ENCODE measurements around the gene TTLL5. TPM values are rescaled to one million over a fixed set of nuclear protein-coding genes. Genes with fewer than 3 reads are reported as not detected.

TTLL5 gene
- total RNA-seq, 4 donors from 2014 or later, result 36.3 to 61.8 (median 36.7) TPM

DNA sequence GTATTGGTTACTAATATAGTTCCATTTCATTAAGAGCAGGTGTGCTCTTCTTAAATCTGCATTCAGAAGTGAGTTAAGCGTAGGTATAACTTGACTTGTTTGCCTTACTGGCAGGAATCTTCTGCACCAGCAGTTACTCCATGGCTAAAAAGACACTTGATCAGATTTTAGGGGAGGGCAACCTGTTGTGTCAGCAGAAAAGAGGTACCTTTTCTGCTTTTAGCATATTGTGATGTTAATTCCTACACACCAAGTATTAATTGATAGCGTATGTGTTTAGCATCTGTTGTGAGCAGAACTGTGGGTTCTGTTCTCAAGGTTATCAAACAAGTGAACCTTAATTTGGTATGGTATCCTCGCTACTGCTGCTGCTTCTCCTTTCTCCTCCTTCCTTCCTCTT, 38.3 kb downstream of the TTLL5 start:
- Histone ChIP-seq H3K4me3 (no peak overlapping the region), H3K27ac (no peak overlapping the region), H3K36me3 (peaks cover 0 to 72% (median 3%) of the 10 kb centered on the region in 3 donors), H3K27me3 (no peaks in the 10 kb centered on the region), H3K9me3 (no peaks in the 10 kb centered on the region), H3K4me1 (peaks cover 0 to 34% (median 8%) of the 10 kb centered on the region in 4 donors)
- 90 to 91% methylated on average over 3 of the region's 3 CpGs for WGBS, 2 donors
- TF ChIP-seq EP300 (IDR thresholded peaks at IDR 0.05), result no peak
- TF ChIP-seq POLR2A (IDR thresholded peaks at IDR 0.05), result no peak
- TF ChIP-seq, protein P1, sequence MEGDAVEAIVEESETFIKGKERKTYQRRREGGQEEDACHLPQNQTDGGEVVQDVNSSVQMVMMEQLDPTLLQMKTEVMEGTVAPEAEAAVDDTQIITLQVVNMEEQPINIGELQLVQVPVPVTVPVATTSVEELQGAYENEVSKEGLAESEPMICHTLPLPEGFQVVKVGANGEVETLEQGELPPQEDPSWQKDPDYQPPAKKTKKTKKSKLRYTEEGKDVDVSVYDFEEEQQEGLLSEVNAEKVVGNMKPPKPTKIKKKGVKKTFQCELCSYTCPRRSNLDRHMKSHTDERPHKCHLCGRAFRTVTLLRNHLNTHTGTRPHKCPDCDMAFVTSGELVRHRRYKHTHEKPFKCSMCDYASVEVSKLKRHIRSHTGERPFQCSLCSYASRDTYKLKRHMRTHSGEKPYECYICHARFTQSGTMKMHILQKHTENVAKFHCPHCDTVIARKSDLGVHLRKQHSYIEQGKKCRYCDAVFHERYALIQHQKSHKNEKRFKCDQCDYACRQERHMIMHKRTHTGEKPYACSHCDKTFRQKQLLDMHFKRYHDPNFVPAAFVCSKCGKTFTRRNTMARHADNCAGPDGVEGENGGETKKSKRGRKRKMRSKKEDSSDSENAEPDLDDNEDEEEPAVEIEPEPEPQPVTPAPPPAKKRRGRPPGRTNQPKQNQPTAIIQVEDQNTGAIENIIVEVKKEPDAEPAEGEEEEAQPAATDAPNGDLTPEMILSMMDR (IDR thresholded peaks at IDR 0.05), result no peak
- no peak for DNase-seq (ENCODE audit: low spot score in 2 of 2)

DNA sequence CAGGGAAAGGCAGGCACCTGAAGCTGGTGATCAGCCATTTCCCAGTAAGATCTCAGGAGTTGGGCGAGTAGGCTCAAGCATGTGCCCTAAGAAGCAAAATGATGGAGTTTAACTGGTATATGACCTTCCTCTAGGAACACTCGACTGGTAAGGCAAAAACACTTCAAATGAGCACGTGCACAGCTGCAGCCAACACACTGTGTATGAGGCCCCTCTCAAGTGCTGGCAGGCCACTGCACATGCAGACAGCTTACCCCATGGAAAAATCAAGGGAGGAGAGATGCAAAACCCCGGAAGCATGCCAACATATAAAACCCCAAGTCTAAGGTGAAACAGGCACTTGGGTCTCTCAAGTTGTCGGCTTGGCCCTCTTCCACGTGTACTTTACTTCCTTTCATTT, 39.2 kb downstream of the TTLL5 start:
- H3K4me1 ChIP-seq, result peaks cover 0 to 34% (median 8%) of the 10 kb centered on the region in 4 donors
- no peaks in the 10 kb centered on the region for H3K9me3 ChIP-seq
- TF ChIP-seq EP300 (IDR thresholded peaks at IDR 0.05) (no peak), POLR2A (IDR thresholded peaks at IDR 0.05) (no peak)
- TF ChIP-seq, protein P1 (IDR thresholded peaks at IDR 0.05), result no peak
- H3K36me3 ChIP-seq, result peaks cover 0 to 67% (median 0%) of the 10 kb centered on the region in 3 donors
- 94 to 95% methylated on average over 6 of the region's 6 CpGs for WGBS, 2 donors
- no peak overlapping the region for H3K27ac ChIP-seq
- no peak overlapping the region for H3K4me3 ChIP-seq
- no peak for DNase-seq (ENCODE audit: low spot score in 2 of 2)
- no peaks in the 10 kb centered on the region for H3K27me3 ChIP-seq

DNA sequence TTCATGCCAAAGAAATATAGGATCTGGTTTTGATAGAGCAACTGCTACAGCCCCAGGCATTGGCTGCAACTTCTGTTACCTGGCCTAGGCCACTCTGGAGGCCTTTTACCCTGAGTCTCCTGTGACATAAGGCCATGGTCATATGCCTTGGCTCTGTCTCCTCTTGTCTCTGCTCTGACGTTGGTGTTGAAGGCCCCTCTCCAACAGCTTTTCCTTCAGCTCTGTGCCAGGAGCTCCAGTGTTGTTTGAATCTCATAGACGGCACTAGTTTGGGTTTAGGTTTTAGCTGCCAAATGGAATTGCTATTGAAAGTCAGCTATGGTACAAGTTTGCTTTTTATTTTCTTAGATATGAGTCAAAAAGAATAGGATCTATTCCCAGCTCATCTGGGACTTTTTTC, 41.1 kb downstream of the TTLL5 start:
- WGBS, 2 donors, result 37 to 50% methylated on average over 2 of the region's 2 CpGs

DNA sequence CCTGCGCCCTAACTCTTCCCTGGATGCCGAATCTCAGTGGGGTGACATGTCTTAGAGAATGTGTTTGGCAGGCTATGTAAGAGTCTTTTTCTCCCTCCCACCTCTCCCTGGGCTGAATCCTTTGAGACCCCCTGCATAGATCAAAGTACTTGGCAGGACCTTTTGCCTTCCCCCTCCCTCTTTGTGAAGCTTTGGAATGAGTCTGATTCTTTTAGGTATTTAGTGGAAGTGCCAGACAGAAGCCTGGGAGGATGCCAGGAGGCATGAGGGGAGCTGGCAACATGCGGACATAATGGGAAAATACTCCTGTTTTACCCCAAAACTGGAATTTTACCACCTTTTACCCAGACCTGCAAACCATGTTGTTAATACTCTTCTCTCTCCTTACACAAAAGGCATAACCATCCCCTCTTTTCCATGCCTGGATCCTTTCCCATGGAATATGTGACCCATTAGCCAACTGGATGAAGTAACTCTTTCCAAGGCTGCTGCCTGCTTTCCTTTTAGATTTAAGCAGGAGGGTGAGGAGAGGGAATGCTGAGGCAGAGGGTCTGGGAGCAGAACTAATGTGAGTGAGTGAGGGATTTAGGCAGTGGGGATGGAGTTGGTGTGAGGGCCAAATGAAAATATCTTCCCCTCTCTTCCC, 41.7 kb downstream of the TTLL5 start:
- Histone ChIP-seq H3K4me1 (peaks cover 0 to 21% (median 6%) of the 10 kb centered on the region in 4 donors), H3K9me3 (no peaks in the 10 kb centered on the region), H3K27ac (peak overlapping the region in 1 of 4 donors; percentile 22), H3K36me3 (peaks cover 0 to 62% (median 0%) of the 10 kb centered on the region in 3 donors), H3K4me3 (no peak overlapping the region), H3K27me3 (no peaks in the 10 kb centered on the region)
- 52 to 82% methylated on average over 3 of the region's 3 CpGs for WGBS, 2 donors
- peak in 1 of 2 donors; percentile 16 for DNase-seq (ENCODE audit: low spot score in 2 of 2)
- TF ChIP-seq, protein P1 (IDR thresholded peaks at IDR 0.05), result no peak
- TF ChIP-seq EP300 (IDR thresholded peaks at IDR 0.05) (peak in 1 of 2 donors; percentile 16), POLR2A (IDR thresholded peaks at IDR 0.05) (no peak)

More for the DNA sequence above, 41.1 kb downstream of the TTLL5 start:
- no peaks in the 10 kb centered on the region for H3K27me3 ChIP-seq
- H3K36me3 ChIP-seq, result peaks cover 0 to 63% (median 0%) of the 10 kb centered on the region in 3 donors
- no peak for TF ChIP-seq EP300 (IDR thresholded peaks at IDR 0.05)
- TF ChIP-seq, protein P1 (IDR thresholded peaks at IDR 0.05), result no peak
- TF ChIP-seq POLR2A (IDR thresholded peaks at IDR 0.05), result no peak
- peak overlapping the region in 1 of 4 donors; percentile 22 for H3K27ac ChIP-seq
- H3K4me1 ChIP-seq, result peaks cover 0 to 26% (median 8%) of the 10 kb centered on the region in 4 donors
- H3K9me3 ChIP-seq, result no peaks in the 10 kb centered on the region
- no peak for DNase-seq (ENCODE audit: low spot score in 2 of 2)
- no peak overlapping the region for H3K4me3 ChIP-seq

DNA sequence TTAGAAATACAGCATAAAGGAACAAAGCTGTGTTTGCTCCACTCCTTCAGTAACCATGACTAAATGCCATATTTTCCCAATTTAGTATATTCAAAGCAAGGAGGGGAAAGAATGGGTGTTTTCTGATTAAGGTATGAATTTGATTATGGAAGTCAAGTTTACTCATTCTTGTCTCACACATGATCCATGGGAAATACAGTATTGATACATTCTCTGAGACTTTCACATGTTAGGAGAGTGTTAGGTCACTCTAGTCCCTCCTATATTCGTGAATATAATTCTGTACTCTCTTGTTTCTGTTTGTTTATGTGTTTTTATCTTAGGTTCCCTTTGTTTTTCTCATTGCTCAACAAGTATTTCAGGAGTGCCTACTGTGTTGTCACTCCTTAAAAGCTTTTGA, 42.4 kb downstream of the TTLL5 start:
- H3K4me1 ChIP-seq, result peaks cover 0 to 14% (median 3%) of the 10 kb centered on the region in 4 donors
- TF ChIP-seq POLR2A (IDR thresholded peaks at IDR 0.05) (no peak), EP300 (IDR thresholded peaks at IDR 0.05) (no peak)
- TF ChIP-seq, protein P1 (IDR thresholded peaks at IDR 0.05), result no peak
- H3K27me3 ChIP-seq, result no peaks in the 10 kb centered on the region
- WGBS, 2 donors, result 76 to 85% methylated on average over 1 of the region's 1 CpG
- H3K9me3 ChIP-seq, result no peaks in the 10 kb centered on the region
- peaks cover 0 to 64% (median 0%) of the 10 kb centered on the region in 3 donors for H3K36me3 ChIP-seq
- no peak for DNase-seq (ENCODE audit: low spot score in 2 of 2)
- no peak overlapping the region for H3K27ac ChIP-seq
- no peak overlapping the region for H3K4me3 ChIP-seq

Data from tibial nerve (tissue), 4 donors.